ENCODE data around the gene SCP2.
"Not testable (repeated sequence)": the region's sequence is repeated elsewhere in the genome, so short reads cannot be mapped to it uniquely, and the experiment has no call there.

SCP2 gene

DNA sequence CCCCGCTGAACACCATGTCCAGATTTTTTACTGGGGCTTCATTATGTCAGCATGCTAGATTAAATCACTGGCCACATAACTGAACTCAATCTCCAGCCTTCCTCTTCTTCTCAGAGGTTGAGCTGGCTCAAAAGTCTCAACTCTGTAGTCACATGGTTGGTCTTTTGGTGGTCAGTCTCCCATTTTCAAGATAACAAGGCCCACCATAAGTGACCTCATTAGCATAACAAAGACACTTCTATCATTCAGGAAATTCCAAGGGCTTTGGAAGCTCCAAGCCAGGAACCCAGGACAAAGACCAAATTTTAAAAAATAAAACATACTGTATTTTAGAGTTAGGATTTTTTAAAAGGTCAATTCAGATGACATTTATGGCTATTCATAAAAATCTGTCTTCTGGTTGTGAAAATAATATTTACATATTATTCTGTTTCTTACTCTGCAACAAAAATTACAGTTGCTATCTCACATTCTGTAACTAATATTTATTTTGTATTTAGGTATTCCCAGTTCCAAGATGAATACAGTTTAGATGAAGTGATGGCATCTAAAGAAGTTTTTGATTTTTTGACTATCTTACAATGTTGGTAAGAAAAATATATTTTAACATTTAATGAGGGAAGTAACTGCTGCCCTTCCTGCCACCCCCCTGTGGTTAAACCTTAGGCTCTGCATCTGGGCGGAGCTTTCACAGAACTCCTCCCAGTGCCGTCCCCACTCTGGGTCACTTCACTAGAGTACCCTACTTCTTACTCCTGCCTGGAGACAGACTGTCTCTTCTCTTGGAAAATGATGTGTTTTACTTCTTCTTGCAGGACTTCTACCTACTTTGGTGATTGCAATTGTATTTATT is 49.3 kb downstream of the SCP2 start:
- DNase-seq = peak; percentile 9

DNA sequence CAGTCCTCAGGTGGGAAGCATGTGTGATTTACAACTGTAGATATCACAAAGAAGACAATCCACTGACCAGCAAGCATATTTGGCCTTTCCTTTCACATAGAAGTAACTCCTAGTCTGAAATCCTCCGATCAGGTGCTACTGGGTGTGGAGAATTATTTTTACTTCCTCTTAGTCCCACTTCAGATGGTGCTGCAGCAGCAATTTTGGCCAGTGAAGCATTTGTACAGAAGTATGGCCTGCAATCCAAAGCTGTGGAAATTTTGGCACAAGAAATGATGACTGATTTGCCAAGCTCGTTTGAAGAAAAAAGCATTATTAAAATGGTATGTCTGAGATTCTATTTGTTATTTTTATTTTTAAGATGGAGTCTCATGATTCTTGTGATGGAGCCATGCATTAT is 51.0 kb downstream of the SCP2 start:
- no peak for DNase-seq

DNA sequence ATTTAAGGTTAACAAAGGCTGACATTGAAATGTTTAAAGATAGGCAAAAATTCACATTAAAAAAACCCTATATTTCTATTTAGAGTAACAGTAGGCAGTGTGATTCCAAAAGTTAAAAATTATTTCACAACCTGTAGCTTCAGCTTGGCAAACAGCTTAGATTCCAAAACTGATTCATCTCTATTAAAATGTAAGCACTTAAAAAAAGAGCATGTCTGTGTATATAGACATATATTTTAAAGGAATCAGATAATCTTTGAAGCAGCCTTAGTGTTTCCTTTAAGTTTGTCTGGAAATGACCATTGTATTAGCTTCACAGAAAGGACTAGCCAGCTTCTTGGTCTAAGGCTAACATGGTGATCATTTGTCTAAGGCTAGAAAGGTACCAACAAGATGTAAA is 65.7 kb downstream of the SCP2 start:
- not testable (repeated sequence) for DNase-seq

DNA sequence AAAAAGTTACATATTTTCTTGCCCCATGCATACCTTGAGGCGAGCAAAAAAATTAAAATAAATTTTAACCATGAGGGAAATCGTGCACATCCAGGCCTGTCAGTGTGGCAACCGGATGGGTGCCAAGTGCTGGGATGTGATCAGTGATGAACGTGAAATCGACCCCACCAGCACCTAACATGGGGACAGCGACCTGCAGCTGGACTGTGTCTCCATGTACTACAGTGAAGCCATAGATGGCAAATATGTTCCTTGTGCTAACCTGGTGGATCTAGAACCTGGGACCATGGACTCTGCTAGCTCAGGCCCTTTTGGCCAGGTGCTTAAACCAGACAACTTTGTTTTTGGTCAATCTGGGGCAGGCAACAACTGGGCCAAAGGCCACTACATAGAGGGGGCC is 67.6 kb downstream of the SCP2 start:
- no peak for DNase-seq

DNA sequence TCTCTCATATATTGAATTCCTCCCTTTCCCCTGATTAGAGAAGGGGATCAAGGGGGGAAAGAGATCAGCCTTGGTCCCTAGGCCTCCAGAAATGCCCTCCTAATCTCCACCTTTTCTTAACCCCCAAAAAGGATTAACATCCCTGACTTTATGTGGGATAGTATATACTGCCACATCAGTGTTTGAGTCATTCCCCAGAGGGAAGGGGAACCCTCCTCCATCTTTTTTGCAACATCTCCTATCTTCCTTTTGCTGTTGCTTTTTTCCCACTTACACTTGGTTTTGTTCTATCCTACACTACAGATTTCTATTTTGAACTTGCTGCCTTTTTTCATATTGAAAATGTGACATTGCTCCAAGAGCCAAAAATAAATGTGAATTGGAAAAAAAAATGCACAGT is 69.6 kb downstream of the SCP2 start:
- peak; percentile 57 for DNase-seq

DNA sequence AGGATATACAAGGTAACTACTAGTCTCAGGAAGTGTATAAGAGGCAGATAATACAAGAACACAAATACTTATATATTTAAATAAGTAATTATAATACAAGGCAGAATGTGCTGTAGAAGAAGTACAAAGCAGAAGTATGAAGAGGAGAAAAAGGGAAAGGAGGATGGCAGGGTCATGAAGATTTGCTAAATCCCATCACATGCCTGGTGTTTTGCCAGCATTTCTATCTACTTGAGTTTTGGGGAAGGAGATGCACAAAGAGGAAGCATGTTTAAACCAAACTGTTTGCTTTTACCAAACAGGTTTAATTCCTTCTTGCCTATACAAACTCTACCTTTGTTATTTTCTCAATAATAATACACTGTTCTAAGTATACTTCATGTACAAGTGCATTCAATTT is 74.1 kb downstream of the SCP2 start:
- DNase-seq = no peak

DNA sequence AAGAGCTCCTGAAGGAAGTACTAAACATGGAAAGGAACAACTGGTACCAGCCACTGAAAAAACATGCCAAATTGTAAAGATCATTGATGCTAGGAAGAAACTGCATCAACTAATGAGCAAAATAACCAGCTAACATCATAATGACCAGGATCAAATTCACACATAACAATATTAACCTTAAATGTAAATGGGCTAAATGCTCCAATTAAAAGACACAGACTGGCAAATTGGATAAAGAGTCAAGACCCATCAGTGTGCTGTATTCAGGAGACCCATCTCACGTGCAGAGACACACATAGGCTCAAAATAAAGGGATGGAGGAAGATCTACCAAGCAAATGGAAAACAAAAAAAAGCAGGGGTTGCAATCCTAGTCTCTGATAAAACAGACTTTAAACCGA is 79.5 kb downstream of the SCP2 start:
- DNase-seq = not testable (repeated sequence)

DNA sequence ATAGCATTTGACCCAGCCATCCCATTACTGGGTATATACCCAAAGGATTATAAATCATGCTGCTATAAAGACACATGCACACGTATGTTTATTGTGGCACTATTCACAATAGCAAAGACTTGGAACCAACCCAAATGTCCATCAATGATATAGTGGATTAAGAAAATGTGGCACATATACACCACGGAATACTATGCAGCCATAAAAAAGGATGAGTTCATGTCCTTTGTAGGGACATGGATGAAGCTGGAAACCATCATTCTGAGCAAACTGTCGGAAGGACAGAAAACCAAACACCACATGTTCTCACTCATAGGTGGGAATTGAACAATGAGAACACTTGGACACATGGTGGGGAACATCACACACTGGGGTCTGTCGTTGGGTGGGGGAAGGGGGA is 83.2 kb downstream of the SCP2 start:
- not testable (repeated sequence) for DNase-seq

DNA sequence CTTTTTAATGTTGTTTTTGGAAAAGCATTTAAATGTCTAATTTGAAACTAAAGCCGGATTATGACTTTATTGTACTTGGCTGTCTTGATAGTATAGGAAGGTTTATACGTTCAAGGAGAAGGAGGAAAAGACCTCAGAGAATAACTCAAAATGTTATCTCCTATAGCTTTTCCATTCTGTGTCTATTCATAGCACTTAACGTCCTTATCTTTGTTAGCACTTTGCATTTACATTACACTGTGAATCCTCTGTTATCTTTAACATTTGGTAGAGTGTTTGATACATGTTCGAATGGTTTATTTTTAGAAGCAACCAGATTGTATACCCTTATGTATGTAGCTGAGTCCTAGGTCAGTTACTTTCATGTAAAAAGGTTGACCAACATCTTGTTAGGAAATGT is 84.1 kb downstream of the SCP2 start:
- no peak for DNase-seq

DNA sequence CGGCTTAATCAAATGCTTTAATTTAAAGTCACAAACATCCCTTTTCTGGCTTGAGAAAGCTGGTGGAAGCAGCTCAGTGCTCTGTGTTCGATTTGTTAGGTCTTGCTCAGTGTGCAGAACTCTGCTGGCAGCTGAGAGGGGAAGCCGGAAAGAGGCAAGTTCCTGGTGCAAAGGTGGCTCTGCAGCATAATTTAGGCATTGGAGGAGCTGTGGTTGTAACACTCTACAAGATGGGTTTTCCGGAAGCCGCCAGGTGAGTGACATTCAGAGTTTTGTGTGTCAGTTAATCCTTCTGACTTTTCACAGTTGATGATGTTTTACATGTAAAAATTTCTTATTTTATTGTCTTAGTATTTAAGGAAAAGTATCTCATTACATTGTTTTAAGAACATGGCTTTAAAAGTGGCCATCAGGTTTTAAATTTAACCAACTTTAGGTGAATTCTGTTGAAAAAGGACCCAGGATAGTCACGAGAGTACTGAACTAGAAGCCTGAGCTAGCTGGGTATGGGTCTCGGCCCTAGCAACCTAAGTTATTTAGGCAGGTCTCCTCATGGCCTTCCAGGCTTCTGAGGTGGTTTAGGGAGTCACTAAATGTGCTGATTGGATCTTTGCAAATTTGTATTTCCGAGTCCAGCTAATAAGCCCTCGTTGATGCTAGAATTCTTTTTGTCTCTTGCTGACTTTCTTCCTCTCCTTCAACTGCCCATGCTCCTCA is 87.9 kb downstream of the SCP2 start:
- peak; percentile 89 for DNase-seq

DNA sequence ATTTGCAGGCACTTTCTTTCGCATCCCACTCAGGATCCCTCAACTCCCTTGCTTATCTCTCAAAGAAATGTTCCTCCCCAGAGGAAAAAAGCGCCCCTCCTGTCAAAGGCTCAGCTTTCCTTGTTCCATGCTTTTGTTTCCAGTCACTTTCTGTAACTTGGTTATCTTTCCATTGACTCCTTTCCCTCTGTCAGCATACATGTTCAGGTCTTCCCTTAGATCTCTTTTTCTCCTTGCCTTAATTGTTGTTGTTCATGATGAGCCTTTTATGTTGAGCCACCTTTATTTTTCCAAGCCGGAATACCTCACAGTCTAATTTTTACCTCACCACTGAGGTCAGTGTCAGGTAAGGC is 88.4 kb downstream of the SCP2 start:
- DNase-seq = no peak

DNA sequence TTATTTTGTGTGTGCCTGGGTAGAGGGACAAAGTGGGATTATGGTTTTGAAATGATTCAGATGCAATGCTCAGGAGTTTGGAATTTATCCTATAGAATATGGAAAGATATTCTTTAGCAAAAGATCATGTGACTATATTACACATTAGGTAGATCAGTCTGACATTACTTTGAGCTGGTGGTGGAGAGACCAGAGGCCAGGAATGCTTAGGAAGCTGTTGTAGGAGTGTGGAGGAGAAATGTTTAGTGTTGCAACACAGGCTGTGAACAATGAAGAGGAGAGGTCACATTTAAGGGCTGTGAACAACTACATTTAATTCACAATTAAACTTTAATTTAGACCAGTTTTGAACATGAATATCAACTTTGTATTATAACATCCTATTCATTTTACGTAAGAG is 89.6 kb downstream of the SCP2 start:
- no peak for DNase-seq

DNA sequence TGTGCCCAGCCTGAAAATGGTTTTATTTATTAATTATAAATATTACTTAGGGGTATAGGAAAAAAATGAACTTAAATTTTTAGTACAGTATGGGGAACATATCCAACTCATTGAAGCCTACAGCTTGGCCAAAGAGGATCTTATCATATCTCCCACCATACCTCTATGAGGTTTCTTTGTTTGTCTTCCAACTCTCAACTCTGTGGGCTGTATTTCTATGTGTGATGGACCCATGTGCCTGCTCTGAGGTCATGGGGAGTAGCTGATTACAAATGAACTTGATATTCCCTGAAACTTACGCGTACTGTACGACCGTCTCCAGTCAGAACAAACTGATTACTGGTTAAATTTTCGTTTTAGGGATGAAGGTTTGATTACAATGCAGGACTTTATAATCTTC is 93.5 kb downstream of the SCP2 start:
- no peak for DNase-seq

DNA sequence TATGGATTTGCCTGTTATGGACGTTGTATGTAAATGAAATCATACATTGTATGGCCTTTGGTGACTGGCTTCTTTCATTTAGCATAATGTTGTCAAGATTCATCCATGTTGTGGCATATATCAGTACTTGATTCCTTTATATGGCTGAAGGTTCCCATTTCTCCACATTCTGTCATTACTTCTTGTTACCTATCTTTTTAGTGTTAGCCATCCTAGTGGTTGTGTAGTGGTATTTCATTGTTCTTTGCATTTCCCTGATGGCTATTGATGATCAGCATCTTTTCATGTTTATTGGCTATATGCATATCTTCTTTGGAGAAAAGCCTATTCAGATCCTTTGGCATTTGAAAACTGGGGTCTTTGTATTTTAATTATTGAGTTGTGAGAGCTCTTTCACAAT is 95.1 kb downstream of the SCP2 start:
- DNase-seq = no peak

DNA sequence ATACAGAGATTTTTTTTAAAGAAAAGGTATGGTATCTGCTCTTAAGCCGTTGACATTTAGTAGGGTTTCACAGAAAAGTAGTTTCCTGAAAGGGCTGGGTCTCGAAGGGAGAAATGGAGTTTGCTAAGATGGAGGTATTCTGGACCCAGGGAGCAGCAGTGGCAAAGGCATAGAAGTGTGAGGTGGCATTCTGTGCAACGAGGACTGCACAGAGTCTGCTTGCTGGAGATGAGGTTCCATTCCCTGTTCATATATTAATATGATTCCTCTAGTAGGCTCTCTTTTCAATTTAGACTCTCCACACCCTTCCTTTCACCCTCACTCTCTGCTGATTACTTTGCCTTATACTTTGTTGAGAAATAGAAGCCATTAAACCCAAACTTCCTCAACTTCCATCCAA is 96.5 kb downstream of the SCP2 start:
- DNase-seq = no peak

DNA sequence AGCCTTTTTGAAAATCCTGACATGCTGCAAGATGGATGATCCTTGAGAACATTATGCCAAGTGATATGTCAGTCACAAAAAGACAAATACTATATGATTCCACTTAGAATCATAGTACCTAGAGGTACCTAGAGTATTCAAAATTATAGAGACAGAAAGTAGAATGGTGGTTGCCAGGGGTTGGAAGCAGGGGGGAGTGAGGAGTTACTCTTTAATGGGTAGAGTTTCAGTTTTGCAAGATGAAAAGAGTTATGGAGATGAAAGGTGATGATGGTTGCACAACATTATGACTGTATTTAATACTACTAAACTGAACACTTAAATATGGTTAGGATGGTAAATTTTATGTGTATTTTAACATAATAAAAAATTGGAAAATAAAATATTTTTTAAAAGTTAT is 97.0 kb downstream of the SCP2 start:
- no peak for DNase-seq

DNA sequence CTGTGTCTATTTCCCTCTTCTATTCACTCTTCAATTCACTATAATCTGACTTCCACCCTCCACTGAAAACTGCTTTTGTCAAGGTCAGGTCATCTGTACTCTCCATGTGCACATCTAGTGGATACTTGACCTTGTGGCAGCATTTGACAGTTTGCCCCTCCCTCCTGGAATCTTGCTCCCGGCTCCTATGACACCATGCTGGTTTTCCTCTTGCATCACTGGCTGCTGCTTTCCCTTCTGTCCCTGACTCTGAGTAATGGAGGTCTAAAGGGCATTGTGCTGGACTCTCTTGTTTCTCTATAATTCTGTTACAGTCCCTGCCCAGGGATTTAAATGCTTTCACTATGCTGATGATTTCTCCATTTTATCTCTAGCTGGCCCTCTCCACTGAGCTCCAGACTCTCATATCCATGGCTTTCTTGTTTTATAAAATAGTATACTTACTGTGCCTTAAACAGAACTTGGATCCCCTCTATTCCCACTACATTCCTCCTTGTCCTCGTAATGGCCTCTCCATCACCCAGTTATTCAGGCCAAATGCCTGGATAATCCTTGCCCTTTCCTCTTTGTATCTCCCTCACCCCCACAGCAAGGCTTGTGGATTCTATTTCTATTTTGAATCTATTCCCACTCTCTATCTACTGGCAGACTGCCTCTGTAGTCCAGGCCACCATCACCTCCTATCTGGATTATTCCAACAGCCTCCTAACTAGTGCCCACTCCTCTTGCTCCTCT is 98.1 kb downstream of the SCP2 start:
- DNase-seq = peak; percentile 9

DNA sequence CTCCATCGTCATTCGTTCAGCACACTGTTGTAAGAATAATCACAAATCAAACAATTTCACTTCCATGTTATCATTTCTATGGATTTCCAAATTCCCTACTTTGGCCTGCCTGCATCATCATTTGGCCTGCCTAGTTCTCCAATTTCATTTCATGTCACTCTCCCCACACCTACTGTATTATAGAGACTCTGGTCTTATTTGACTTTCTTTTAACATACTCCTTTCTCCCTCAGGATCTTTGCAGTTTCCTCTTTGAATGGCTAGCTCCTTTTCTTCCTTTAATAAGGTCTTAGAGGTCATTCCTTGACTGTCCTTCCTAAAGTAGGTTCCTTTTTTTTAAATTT is 98.7 kb downstream of the SCP2 start:
- no peak for DNase-seq

DNA sequence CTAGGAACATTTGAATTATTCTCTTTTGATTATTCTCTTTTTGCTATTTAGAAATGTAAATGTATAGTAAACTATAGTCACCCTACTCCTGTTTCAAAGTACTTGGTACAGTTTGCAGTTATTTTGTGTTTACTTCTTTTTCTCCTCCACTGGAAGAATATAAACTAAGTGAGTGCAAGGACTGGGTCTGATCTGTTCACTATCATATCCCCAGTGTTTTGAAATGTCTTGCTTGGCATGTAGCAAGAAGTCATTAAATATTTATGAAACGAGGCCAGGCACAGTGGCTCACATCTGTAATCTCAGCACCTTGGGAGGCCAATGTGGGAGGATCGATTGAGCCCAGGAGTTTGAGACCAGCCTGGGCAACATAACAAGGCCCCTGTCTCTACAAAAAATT is 99.2 kb downstream of the SCP2 start:
- no peak for DNase-seq

DNA sequence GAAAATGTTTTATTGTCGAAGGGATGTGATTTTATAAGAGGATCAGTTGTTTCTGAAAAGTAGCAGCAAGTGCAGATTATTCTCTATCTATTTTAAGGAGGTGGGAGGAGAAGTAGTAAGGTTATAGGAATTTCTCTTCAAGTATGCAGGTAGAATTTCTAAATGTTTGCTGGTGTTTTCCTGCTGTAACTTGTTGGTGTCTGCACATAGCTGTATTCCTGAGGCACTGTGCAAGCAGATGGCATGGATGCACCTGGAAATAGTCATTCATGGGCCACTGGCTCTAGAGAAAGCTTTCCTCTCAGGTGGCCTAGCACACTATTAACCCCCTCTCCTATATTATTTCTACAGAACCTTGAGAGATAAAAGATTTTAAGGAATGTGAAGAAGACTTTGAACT is 104.7 kb downstream of the SCP2 start:
- no peak for DNase-seq

DNA sequence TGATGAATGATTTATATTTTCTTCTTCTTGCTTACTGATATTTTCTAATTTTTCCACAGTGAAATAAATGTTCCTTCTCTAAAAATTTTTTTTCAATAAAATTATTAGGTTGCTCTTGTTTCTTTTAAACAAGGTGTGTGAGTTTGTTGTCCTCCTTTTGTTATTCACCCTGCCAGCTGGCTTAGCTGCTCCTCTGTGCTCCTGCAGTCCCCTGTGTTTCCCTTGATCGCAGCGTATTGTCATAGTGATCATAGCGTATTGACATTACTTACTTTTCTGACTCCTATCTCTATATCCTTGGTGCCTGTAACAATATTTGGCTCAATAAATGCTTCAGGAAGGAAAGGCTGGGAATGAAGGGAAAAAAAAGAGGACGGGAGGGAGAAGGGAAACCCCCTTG is 110.1 kb downstream of the SCP2 start:
- no peak for DNase-seq

DNA sequence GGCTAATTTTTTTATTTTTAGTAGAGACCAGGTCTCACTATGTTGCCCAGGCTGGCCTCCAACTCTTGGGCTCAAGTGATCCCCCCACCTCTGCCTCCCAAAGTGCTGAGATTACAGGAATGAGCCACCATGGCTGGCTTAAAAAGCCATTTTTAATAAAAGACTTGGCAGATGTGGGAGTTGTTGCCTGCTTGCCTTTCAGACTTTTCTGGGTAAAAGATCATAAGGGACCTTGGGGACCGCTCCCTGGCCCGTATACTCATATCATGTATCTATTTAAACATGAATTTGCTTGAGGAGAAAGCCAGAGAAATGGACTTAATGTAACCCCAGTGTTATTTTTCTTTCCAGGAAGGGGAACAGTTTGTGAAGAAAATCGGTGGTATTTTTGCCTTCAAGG is 111.5 kb downstream of the SCP2 start:
- no peak for DNase-seq

DNA sequence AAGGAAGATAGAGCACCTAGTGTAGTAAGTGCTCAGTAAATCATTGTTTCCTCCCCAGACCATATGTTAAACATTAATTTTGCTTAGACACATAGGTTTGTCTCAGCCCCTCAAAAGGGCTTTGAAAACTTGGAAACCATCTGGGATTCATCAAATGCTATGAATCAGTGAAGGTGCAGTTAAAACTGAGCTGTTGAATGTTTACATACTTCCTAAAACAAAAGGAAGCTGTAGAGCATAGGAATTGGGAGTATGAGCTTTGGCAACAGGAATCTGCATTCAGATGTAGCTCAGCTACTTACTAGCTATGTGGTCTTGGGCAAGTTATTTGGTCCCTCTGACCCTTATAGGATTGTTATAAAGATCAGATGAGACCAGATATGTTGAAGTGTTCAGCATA is 116.2 kb downstream of the SCP2 start:
- no peak for DNase-seq

DNA sequence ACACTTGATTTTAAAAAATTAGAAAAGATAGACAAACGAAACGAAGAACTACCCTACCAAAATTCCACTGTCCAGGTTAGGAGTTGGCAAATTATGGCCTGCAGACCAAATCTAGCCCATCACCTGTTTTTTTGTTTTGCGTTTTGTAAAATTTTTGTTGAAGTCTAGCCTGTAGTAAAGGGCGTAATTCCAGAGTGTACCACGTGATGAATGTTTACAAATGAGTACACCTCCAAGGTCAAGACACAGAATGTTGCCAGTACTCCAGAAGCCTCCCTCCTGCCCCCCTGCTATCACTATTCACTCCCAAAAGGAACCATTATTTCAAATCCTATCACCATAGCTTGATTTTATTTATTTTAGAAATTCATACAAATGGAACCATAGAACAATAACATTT is 117.8 kb downstream of the SCP2 start:
- DNase-seq = no peak

Measured in NCI-H82 (cell line).